Loucy (cell line): ENCODE measurements around the gene AMPD1.

Source experiments
- H2AFZ ChIP-seq: fragments of 200-600 bp; sonication (generic); 2 replicates; pipeline ENCODE4 v1.6.0; 2016; ENCODE audit warnings: antibody characterized with exemption, mild to moderate bottlenecking, low read length, moderate library complexity
- H3F3A ChIP-seq: fragments of 200-600 bp; 2 replicates; pipeline ENCODE4 v1.6.0; 2016; ENCODE audit warnings: antibody characterized with exemption, low read depth, mild to moderate bottlenecking
- H3K27me3 ChIP-seq: fragments of 200-600 bp; sonication (generic); 2 replicates; pipeline ENCODE4 v1.6.1; 2014; ENCODE audit warnings: low read length, mild to moderate bottlenecking; ENCODE audit not compliant: insufficient read depth, poor library complexity, severe bottlenecking
- H3K36me3 ChIP-seq: fragments of 200-600 bp; sonication (generic); 2 replicates; pipeline ENCODE4 v1.6.1; 2016; ENCODE audit warnings: low read length; ENCODE audit not compliant: insufficient read depth
- H3K4me1 ChIP-seq: fragments of 200-600 bp; sonication (generic); 2 replicates; pipeline ENCODE4 v1.5.1; 2014; ENCODE audit warnings: low read length, mild to moderate bottlenecking; ENCODE audit not compliant: insufficient read depth, poor library complexity, severe bottlenecking
- H3K4me2 ChIP-seq: fragments of 200-600 bp; sonication (generic); 2 replicates; pipeline ENCODE4 v1.6.0; 2014; ENCODE audit warnings: antibody characterized with exemption, low read length, low read depth, mild to moderate bottlenecking; ENCODE audit not compliant: poor library complexity, severe bottlenecking
- H3K4me3 ChIP-seq: fragments of 200-600 bp; sonication (generic); 2 replicates; pipeline ENCODE4 v1.5.1; 2014; ENCODE audit warnings: low read length, mild to moderate bottlenecking, mixed read lengths; ENCODE audit not compliant: poor library complexity, severe bottlenecking
- H3K79me2 ChIP-seq: fragments of 200-600 bp; sonication (generic); 2 replicates; pipeline ENCODE4 v1.6.1; 2014; ENCODE audit warnings: low read length; ENCODE audit not compliant: insufficient read depth
- H3K9ac ChIP-seq: fragments of 200-600 bp; sonication (generic); 2 replicates; pipeline ENCODE4 v1.6.0; 2014; ENCODE audit warnings: mild to moderate bottlenecking, low read depth, low read length, moderate library complexity; ENCODE audit not compliant: poor library complexity, severe bottlenecking
- H3K9me2 ChIP-seq: fragments of 200-600 bp; sonication (generic); replicated peaks from 2 replicates; pipeline ENCODE4 v1.6.1; 2016; ENCODE audit warnings: low read depth, low read length, mixed read lengths
- H3K9me3 ChIP-seq: fragments of 200-600 bp; sonication (generic); 2 replicates; pipeline ENCODE4 v1.6.1; 2014; ENCODE audit warnings: mild to moderate bottlenecking, antibody characterized with exemption, low read length, low read depth; ENCODE audit not compliant: insufficient read depth
- H4K20me1 ChIP-seq: fragments of 200-600 bp; sonication (generic); 2 replicates; pipeline ENCODE4 v1.6.0; 2014; ENCODE audit warnings: antibody characterized with exemption, low read length, mild to moderate bottlenecking; ENCODE audit not compliant: insufficient read depth, poor library complexity, severe bottlenecking
- CTCF ChIP-seq: fragments of 200-600 bp; sonication (generic); conservative IDR thresholded peaks from 2 replicates; pipeline ENCODE4 v1.5.1; 2014; ENCODE audit warnings: mild to moderate bottlenecking, antibody characterized with exemption, low read length
- EZH2phosphoT487 ChIP-seq: fragments of 200-600 bp; IDR thresholded peaks from 2 replicates; pipeline ENCODE4 v1.6.1; 2018; ENCODE audit warnings: antibody characterized with exemption, mild to moderate bottlenecking, moderate library complexity, borderline replicate concordance

AMPD1 gene

DNA sequence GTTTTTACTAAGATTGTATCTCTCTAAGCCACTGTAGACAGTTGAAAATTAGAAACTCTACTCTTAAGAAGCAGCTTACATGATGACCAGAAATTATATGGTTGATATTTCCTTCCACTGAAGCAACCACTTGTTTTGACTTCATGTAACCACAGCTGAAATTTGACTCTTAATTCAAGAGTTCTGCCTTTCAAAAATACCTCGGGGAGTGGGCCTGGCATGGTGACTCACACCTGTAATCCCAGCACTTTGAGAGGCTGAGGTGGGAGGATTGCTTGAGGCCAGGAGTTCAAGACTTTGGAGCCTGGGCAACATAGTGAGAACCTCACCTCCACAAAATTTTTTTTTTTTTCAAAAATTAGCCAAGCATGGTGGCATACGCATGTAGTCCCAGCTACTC is 4.3 kb downstream of the AMPD1 start:
- H3K79me2 ChIP-seq = no peaks in the 10 kb centered on the region
- no peaks in the 10 kb centered on the region for H3K4me1 ChIP-seq
- H3K9me2 ChIP-seq = peaks cover 4% of the 10 kb centered on the region; the same call in 1 of the 2 replicates
- H3K9me3 ChIP-seq = no peaks in the 10 kb centered on the region
- H3K4me2 ChIP-seq = no peak overlapping the region
- H4K20me1 ChIP-seq = no peaks in the 10 kb centered on the region
- H3K27me3 ChIP-seq = peaks cover 4% of the 10 kb centered on the region
- H3F3A ChIP-seq = no peaks in the 10 kb centered on the region
- no peak overlapping the region for H3K4me3 ChIP-seq
- H2AFZ ChIP-seq = no peak overlapping the region
- no peaks in the 10 kb centered on the region for H3K36me3 ChIP-seq
- H3K9ac ChIP-seq = no peak overlapping the region
- TF ChIP-seq EZH2phosphoT487 = no peak
- no peak for TF ChIP-seq CTCF

DNA sequence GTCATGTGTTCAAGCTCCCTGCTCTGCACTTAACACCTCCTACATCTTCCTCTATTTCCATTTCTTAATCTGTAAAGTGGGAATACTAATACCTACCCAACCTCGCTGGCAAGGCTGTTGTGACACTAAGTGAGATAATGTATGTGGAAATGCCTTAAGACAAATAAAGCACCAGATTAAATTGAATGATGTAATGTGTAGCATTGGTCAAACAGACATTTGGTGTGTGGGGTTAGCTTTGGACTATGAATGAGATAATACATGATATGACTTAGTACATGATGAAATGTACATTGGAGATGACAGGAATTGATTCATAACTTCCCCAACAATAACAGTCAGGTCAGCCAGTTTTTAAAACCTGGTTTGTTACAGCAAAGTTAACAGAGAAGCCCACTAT is 5.2 kb downstream of the AMPD1 start:
- TF ChIP-seq CTCF (no peak), EZH2phosphoT487 (no peak)

GRCh38 chr1:114688526-114688925 is 6.8 kb downstream of the AMPD1 start:
- Histone ChIP-seq H3K79me2 (no peaks in the 10 kb centered on the region), H3K27me3 (peaks cover 15% of the 10 kb centered on the region), H3F3A (no peaks in the 10 kb centered on the region), H2AFZ (no peak overlapping the region), H3K4me1 (no peaks in the 10 kb centered on the region), H3K9me2 (peaks cover 4% of the 10 kb centered on the region; the same call in 1 of the 2 replicates), H3K4me3 (no peak overlapping the region), H3K9me3 (no peaks in the 10 kb centered on the region), H3K4me2 (no peak overlapping the region), H4K20me1 (no peaks in the 10 kb centered on the region), H3K36me3 (no peaks in the 10 kb centered on the region), H3K9ac (no peak overlapping the region)
- TF ChIP-seq EZH2phosphoT487 = no peak

More for the DNA sequence above, 5.2 kb downstream of the AMPD1 start:
- Histone ChIP-seq H3K79me2 (no peaks in the 10 kb centered on the region), H3K9ac (no peak overlapping the region), H3K27me3 (peaks cover 11% of the 10 kb centered on the region), H3K9me3 (no peaks in the 10 kb centered on the region), H4K20me1 (no peaks in the 10 kb centered on the region), H3K9me2 (peaks cover 4% of the 10 kb centered on the region; the same call in 1 of the 2 replicates), H3F3A (no peaks in the 10 kb centered on the region), H3K4me2 (no peak overlapping the region), H3K4me3 (no peak overlapping the region), H2AFZ (no peak overlapping the region), H3K36me3 (no peaks in the 10 kb centered on the region), H3K4me1 (no peaks in the 10 kb centered on the region)

DNA sequence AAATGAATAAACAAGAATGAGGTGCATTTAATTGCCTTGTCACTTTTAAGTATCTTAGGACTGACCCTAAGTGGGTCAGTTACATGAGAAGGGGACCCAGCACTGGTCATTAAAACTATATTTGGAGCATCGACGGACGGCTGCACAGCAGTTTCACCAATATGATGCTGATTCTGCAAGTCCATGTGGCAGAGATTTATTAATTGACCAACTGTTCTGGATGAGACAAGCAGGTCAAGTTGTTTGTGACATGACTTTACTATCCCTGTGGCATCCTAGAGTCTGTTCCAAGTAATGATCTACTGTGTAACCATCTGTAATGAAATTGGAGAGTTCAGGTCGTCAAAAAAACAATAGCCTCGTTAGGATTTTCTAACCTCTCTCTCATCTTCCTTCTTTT is 9.5 kb downstream of the AMPD1 start:
- Histone ChIP-seq H3K9ac (no peak overlapping the region), H3K4me1 (no peaks in the 10 kb centered on the region), H3K9me2 (peaks cover 4% of the 10 kb centered on the region; the same call in 1 of the 2 replicates), H3K4me2 (no peak overlapping the region), H3K4me3 (no peak overlapping the region), H4K20me1 (no peaks in the 10 kb centered on the region), H3K36me3 (no peaks in the 10 kb centered on the region), H3K27me3 (peaks cover 21% of the 10 kb centered on the region), H3K79me2 (no peaks in the 10 kb centered on the region), H2AFZ (no peak overlapping the region), H3F3A (no peaks in the 10 kb centered on the region), H3K9me3 (no peaks in the 10 kb centered on the region)
- TF ChIP-seq CTCF (no peak), EZH2phosphoT487 (no peak)
